B cell (primary cell): ENCODE data around the gene SDHAF2. TPM values are rescaled to one million over a fixed set of nuclear protein-coding genes. Genes with fewer than 3 reads are reported as not detected.

Experiments
- ATAC-seq: fragments of 200-7000 bp; cut with Tn5 transposase; one replicate; pipeline ENCODE4 v1.10.0; 2021; ENCODE audit warnings: low read depth, mild to moderate bottlenecking, moderate number of reproducible peaks, moderate library complexity
- CTCF ChIA-PET: fragments of 350-600 bp; sonication (Branson Sonifier 250); formaldehyde crosslinking; loops from one replicate; lab custom pipeline; 2021; ENCODE audit warnings: antibody characterized with exemption, inconsistent platforms; lab: Charles Lee
- POLR2A ChIA-PET: fragments of 350-600 bp; sonication (Branson Sonifier 250); formaldehyde crosslinking; loops from one replicate; lab custom pipeline; 2021; ENCODE audit warnings: antibody characterized with exemption; lab: Charles Lee
- DNase-seq: peaks from one replicate; pipeline ENCODE4 v3.0.0; 2013
- H2AFZ ChIP-seq: 2 replicates; pipeline ENCODE4 v1.6.1; 2012; ENCODE audit warnings: mild to moderate bottlenecking, low read depth, low read length; ENCODE audit not compliant: insufficient read depth, poor library complexity, severe bottlenecking
- H3K27ac ChIP-seq, 2 donors: 1 replicate in 1 of 2; 2 replicates in 1 of 2; pipeline ENCODE4 v1.5.1; 2012 to 2013; ENCODE audit warnings: low read length in 2 of 2, mild to moderate bottlenecking in 2 of 2, moderate library complexity in 1 of 2
- H3K27me3 ChIP-seq, 4 experiments: fragments of 200-600 bp in 1 of 4; sonication (generic) in 1 of 4; replicated peaks in 1 of 4; 1 replicate in 2 of 4; 2 replicates in 2 of 4; pipeline versions ENCODE4 v1.6.1 to v1.7.0; 2013 to 2016; ENCODE audit warnings: low read length in 3 of 4, mild to moderate bottlenecking in 2 of 4, mixed read lengths in 1 of 4, moderate library complexity in 1 of 4; ENCODE audit not compliant: insufficient read depth in 4 of 4, control insufficient read depth in 3 of 4; ENCODE audit errors: control extremely low read depth in 1 of 4
- H3K36me3 ChIP-seq, 2 experiments: replicated peaks in 1 of 2; 1 replicate in 1 of 2; 2 replicates in 1 of 2; pipeline versions ENCODE4 v1.6.1 to v1.7.1; 2013; ENCODE audit warnings: low read length in 1 of 2; ENCODE audit not compliant: insufficient read depth in 2 of 2, control insufficient read depth in 1 of 2; ENCODE audit errors: control extremely low read depth in 1 of 2, extremely low read depth in 1 of 2
- H3K4me1 ChIP-seq, 2 donors: fragments of 200-600 bp in 1 of 2; sonication (generic) in 1 of 2; 1 replicate in 1 of 2; 2 replicates in 1 of 2; pipeline versions ENCODE4 v1.5.1 to v1.6.1; 2013 to 2017; ENCODE audit warnings: low read length in 2 of 2; ENCODE audit not compliant: control insufficient read depth in 2 of 2, insufficient read depth in 2 of 2
- H3K4me2 ChIP-seq: replicated peaks from 2 replicates; pipeline ENCODE3; 2012; ENCODE audit warnings: mild to moderate bottlenecking, low read depth, low read length; ENCODE audit not compliant: poor library complexity, severe bottlenecking
- H3K4me3 ChIP-seq, 5 experiments: fragments of 200-600 bp in 1 of 5; sonication (generic) in 1 of 5; 1 replicate in 3 of 5; 2 replicates in 2 of 5; pipeline versions ENCODE4 v1.5.1 to v1.7.0; 2011 to 2016; ENCODE audit warnings: low read length in 4 of 5, mild to moderate bottlenecking in 4 of 5, low read depth in 2 of 5, control low read depth in 1 of 5, moderate library complexity in 1 of 5; ENCODE audit not compliant: insufficient read depth in 1 of 5; ENCODE audit errors: control extremely low read depth in 1 of 5, extremely low read depth in 1 of 5
- H3K79me2 ChIP-seq: fragments of 200-600 bp; sonication (generic); one replicate; pipeline ENCODE4 v1.6.0; 2016; ENCODE audit warnings: low read length; ENCODE audit not compliant: control insufficient read depth, insufficient read depth
- H3K9ac ChIP-seq: fragments of 200-600 bp; sonication (generic); 2 replicates; pipeline ENCODE4 v1.6.1; 2017; ENCODE audit warnings: mild to moderate bottlenecking, low read length, moderate library complexity
- H3K9me3 ChIP-seq, 3 donors: one replicate each; pipeline versions ENCODE4 v1.6.1 to v1.7.1; 2013; ENCODE audit warnings: low read length in 2 of 3; ENCODE audit not compliant: control insufficient read depth in 2 of 3, insufficient read depth in 1 of 3; ENCODE audit errors: control extremely low read depth in 1 of 3
- H4K20me1 ChIP-seq: 2 replicates; pipeline ENCODE4 v1.6.0; 2012; ENCODE audit warnings: mild to moderate bottlenecking, low read length; ENCODE audit not compliant: insufficient read depth, control insufficient read depth, poor library complexity, severe bottlenecking
- H3K27ac Mint-ChIP-seq: one replicate; pipeline ENCODE4 v1.8.0; 2021; ENCODE audit warnings: mixed read lengths
- H3K27me3 Mint-ChIP-seq: one replicate; pipeline ENCODE4 v1.8.0; 2021; ENCODE audit warnings: mixed read lengths
- H3K4me1 Mint-ChIP-seq: one replicate; pipeline ENCODE4 v1.8.0; 2021; ENCODE audit warnings: mixed read lengths
- H3K4me3 Mint-ChIP-seq: one replicate; pipeline ENCODE4 v1.8.0; 2021; ENCODE audit warnings: mixed read lengths
- H3K9me3 Mint-ChIP-seq: one replicate; pipeline ENCODE4 v1.8.0; 2022; ENCODE audit warnings: mixed read lengths; ENCODE audit not compliant: insufficient read depth
- CTCF ChIP-seq: fragments of 200-600 bp; IDR thresholded peaks from one replicate; pipeline ENCODE4 v1.8.0; 2022; ENCODE audit warnings: antibody characterized with exemption, mild to moderate bottlenecking
- EZH2 ChIP-seq: IDR thresholded peaks from 2 replicates; pipeline ENCODE4 v1.6.1; 2012; ENCODE audit warnings: borderline replicate concordance, low read depth, mild to moderate bottlenecking, moderate library complexity, low read length; ENCODE audit not compliant: insufficient read depth, poor library complexity, severe bottlenecking
- WGBS: methylation state at CpG from one replicate; pipeline ENCODE4 v1.1.5; 2013; ENCODE audit warnings: missing lambda C conversion rate; ENCODE audit not compliant: insufficient coverage; 5-methylcytosine and 5-hydroxymethylcytosine counted together
- intact Hi-C: fragments of 100-400 bp; cut with micrococcal nuclease; formaldehyde crosslinking; loops from one replicate; pipeline ENCODE4 v1.10.0; 2022
- polyA plus RNA-seq: library from polyadenylated mRNA; depleted of rRNA; stranded (reverse); fragments of >200 nt; gene quantifications from 2 replicates; pipeline ENCODE4 v1.2.3, GENCODE V29; 2012
- total RNA-seq, 2 donors: library from RNA; stranded (reverse); fragments of 120-200 nt in 1 of 2; gene quantifications; 1 replicate in 1 of 2; 2 replicates in 1 of 2; pipeline versions ENCODE4 v1.2.3 to v1.2.4, GENCODE V29; 2013 to 2022

SDHAF2 gene
- total and polyA plus RNA-seq, 2 donors (not counting 1 experiment from before 2014, with no cell fraction given) = 48.9 to 60.8 TPM

DNA sequence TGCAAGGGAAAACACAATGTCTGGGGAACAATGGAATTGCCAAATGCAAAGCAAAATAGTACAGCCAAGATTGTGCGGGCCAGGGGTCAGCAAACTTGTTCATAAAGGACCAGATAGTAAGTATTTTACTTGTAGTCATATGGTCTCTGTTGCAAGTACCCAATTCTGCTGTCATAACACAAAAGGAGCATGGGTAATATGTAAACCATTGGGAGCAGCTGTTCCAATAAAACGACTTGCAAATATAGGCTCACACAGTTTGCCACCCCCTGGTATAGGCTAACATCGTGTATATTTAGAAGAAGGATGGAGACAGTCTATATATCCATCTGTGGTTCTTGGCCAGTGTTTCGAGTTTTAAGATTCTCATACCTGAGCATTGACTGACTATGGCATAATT is 15.6 kb downstream of the SDHAF2 start:
- Mint-ChIP-seq H3K4me1 (peaks cover 3% of the 10 kb centered on the region), H3K9me3 (no peaks in the 10 kb centered on the region), H3K27ac (no peak overlapping the region), H3K27me3 (no peaks in the 10 kb centered on the region), H3K4me3 (no peak overlapping the region)
- Histone ChIP-seq H2AFZ (no peak overlapping the region), H3K9ac (no peak overlapping the region), H3K27me3 (no peaks in the 10 kb centered on the region), H4K20me1 (peaks cover 57% of the 10 kb centered on the region), H3K27ac (no peak overlapping the region), H3K4me2 (no peak overlapping the region), H3K4me1 (no peaks in the 10 kb centered on the region), H3K36me3 (peaks cover 2 to 81% of the 10 kb centered on the region in 2 experiments), H3K4me3 (no peak overlapping the region), H3K9me3 (no peaks in the 10 kb centered on the region), H3K79me2 (peaks cover 65% of the 10 kb centered on the region)
- POLR2A ChIA-PET = no interaction called here
- CTCF ChIA-PET = interaction anchor here (0.7 to 4.5 kb wide), 10 partner anchors 10 to 1181 kb away, joined by 3 to 48 read pairs (median 4); partner anchors contain the start of genes CPSF7 and SDHAF2
- DNase-seq (no peak), ATAC-seq (no peak)
- TF ChIP-seq EZH2 = no peak
- no peak for TF ChIP-seq CTCF
- WGBS = 100% methylated on average over 3 of the region's 4 CpGs
- intact Hi-C loops = no loop called here

DNA sequence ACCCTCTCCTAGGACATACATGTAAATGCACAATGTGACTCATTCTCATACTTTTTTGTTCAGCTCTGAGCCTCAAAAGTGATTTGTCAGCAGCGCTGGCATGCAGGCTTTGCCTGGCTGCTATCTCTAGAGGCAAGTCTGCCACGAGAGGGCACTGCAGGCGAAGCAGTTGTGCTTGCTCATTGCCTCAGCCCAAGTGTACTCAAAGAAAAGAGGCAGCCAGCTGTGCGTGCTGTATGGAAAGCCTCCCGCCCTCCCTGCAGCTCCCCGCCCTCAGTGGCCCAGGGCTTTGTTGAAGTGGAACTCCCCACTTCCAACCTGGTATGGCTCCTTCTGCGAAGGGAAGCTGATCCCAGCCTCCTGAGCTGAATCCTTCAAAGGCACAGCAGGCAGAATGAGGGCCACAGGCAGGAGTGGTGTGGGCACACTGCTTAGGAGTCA is 16.3 kb downstream of the SDHAF2 start:
- Histone ChIP-seq H3K27me3 (no peaks in the 10 kb centered on the region), H3K4me2 (no peak overlapping the region), H3K27ac (no peak overlapping the region), H4K20me1 (peaks cover 55% of the 10 kb centered on the region), H2AFZ (no peak overlapping the region), H3K9ac (no peak overlapping the region), H3K9me3 (no peaks in the 10 kb centered on the region), H3K36me3 (peaks cover 2 to 83% of the 10 kb centered on the region in 2 experiments), H3K4me1 (no peaks in the 10 kb centered on the region), H3K4me3 (no peak overlapping the region), H3K79me2 (peaks cover 59% of the 10 kb centered on the region)
- H3K9me3 Mint-ChIP-seq = no peaks in the 10 kb centered on the region
- H3K27me3 Mint-ChIP-seq = no peaks in the 10 kb centered on the region
- TF ChIP-seq EZH2 (no peak), CTCF (peak; percentile 66)
- H3K4me3 Mint-ChIP-seq = no peak overlapping the region
- peak; percentile 64 for DNase-seq
- CTCF ChIA-PET = interaction anchor here (0.7 to 4.5 kb wide), 11 partner anchors 11 to 1182 kb away, joined by 3 to 48 read pairs (median 3); partner anchors contain the start of genes CPSF7 and SDHAF2
- POLR2A ChIA-PET = interaction anchor here (0.9 kb wide), 1 partner anchor 16 kb away, joined by 3 read pairs; the partner anchor contains the start of genes CPSF7 and SDHAF2
- H3K27ac Mint-ChIP-seq = no peak overlapping the region
- ATAC-seq = peak; percentile 60
- intact Hi-C loops = no loop called here
- WGBS = 21% methylated on average over 7 of the region's 7 CpGs
- H3K4me1 Mint-ChIP-seq = peaks cover 3% of the 10 kb centered on the region
